H1 (cell line): Measurements from ENCODE around the gene SCFD1. TPM values are rescaled to one million over a fixed set of nuclear protein-coding genes. Genes with fewer than 3 reads are reported as not detected.
"Not testable (repeated sequence)": the region's sequence is repeated elsewhere in the genome, so short reads cannot be mapped to it uniquely, and the experiment has no call there.

Source experiments
- CTCF ChIA-PET: fragments of 300-600 bp; sonication (Branson Sonifier 250); formaldehyde crosslinking; loops from one replicate; lab custom pipeline; 2021; ENCODE audit not compliant: partially characterized antibody; lab: Charles Lee
- POLR2A ChIA-PET: fragments of 300-600 bp; sonication (Branson Sonifier 250); formaldehyde crosslinking; loops from one replicate; lab custom pipeline; 2021; ENCODE audit warnings: inconsistent platforms; ENCODE audit not compliant: partially characterized antibody; lab: Charles Lee
- DNase-seq, 2 experiments: peaks; one replicate each; pipeline versions ENCODE4 v3.0.0 to v3.0.0-alpha.2; 2010 to 2022; ENCODE audit warnings: low spot score in 2 of 2, low read depth in 1 of 2, mixed read lengths in 1 of 2
- FAIRE-seq: peaks from 2 replicates; lab custom pipeline; 2011; peaks lifted over from hg19 to GRCh38; lab: Jason Lieb, UNC
- H2AFZ ChIP-seq: 2 replicates; pipeline ENCODE4 v1.8.1; 2012; ENCODE audit warnings: low read length, inconsistent platforms
- H2AK5ac ChIP-seq: 2 replicates; pipeline ENCODE4 v1.6.1; 2013; ENCODE audit warnings: low read depth, low read length
- H2BK120ac ChIP-seq: replicated peaks from 2 replicates; pipeline ENCODE3; 2013; ENCODE audit warnings: low read depth, low read length, inconsistent platforms
- H2BK12ac ChIP-seq: 2 replicates; pipeline ENCODE4 v1.6.1; 2013; ENCODE audit warnings: low read depth, low read length
- H2BK15ac ChIP-seq: 2 replicates; pipeline ENCODE4 v1.6.1; 2013; ENCODE audit warnings: low read length
- H2BK20ac ChIP-seq: 2 replicates; pipeline ENCODE4 v1.6.1; 2013; ENCODE audit warnings: low read length
- H2BK5ac ChIP-seq: 2 replicates; pipeline ENCODE4 v1.6.1; 2013; ENCODE audit warnings: low read depth, low read length
- H3K14ac ChIP-seq: 2 replicates; pipeline ENCODE4 v1.6.1; 2013; ENCODE audit warnings: inconsistent platforms; ENCODE audit not compliant: insufficient read length
- H3K18ac ChIP-seq: 2 replicates; pipeline ENCODE4 v1.6.1; 2013; ENCODE audit warnings: low read length; ENCODE audit errors: extremely low read depth
- H3K23ac ChIP-seq: 2 replicates; pipeline ENCODE4 v1.6.1; 2013; ENCODE audit warnings: inconsistent platforms; ENCODE audit not compliant: insufficient read length
- H3K23me2 ChIP-seq: 2 replicates; pipeline ENCODE4 v1.6.1; 2013; ENCODE audit warnings: low read depth, low read length
- H3K27ac ChIP-seq: 2 replicates; pipeline ENCODE4 v1.6.1; 2011; ENCODE audit warnings: low read depth, low read length, inconsistent platforms
- H3K27me3 ChIP-seq, 4 experiments: replicated peaks in 1 of 4; 1 replicate in 1 of 4; 2 replicates in 3 of 4; pipeline versions ENCODE4 v1.6.1 to v1.8.1; 2011 to 2013; ENCODE audit warnings: low read length in 3 of 4, mild to moderate bottlenecking in 3 of 4, inconsistent platforms in 2 of 4, mixed read lengths in 2 of 4, moderate library complexity in 1 of 4; ENCODE audit not compliant: control insufficient read depth in 3 of 4, insufficient read depth in 3 of 4; ENCODE audit errors: extremely low read depth in 1 of 4
- H3K36me3 ChIP-seq, 4 experiments: 2 replicates each; pipeline versions ENCODE4 v1.6.1 to v1.8.1; 2011 to 2013; ENCODE audit warnings: mild to moderate bottlenecking in 4 of 4, low read length in 3 of 4, moderate library complexity in 2 of 4, control low read depth in 1 of 4, inconsistent platforms in 1 of 4; ENCODE audit not compliant: insufficient read depth in 4 of 4, control insufficient read depth in 2 of 4
- H3K4ac ChIP-seq: replicated peaks from 2 replicates; pipeline ENCODE3; 2013; ENCODE audit warnings: low read length, low read depth, mixed read lengths, inconsistent platforms; ENCODE audit not compliant: insufficient read length
- H3K4me1 ChIP-seq, 4 experiments: replicated peaks in 1 of 4; 1 replicate in 1 of 4; 2 replicates in 3 of 4; pipeline versions ENCODE4 v1.6.1 to v1.8.1; 2011 to 2013; ENCODE audit warnings: low read length in 3 of 4, inconsistent platforms in 2 of 4, mixed read lengths in 1 of 4; ENCODE audit not compliant: insufficient read depth in 4 of 4, control insufficient read depth in 3 of 4
- H3K4me2 ChIP-seq, 2 experiments: 2 replicates each; pipeline versions ENCODE4 v1.6.1 to v1.8.1; 2011 to 2013; ENCODE audit warnings: low read depth in 2 of 2, low read length in 2 of 2, control low read depth in 1 of 2, inconsistent platforms in 1 of 2, mild to moderate bottlenecking in 1 of 2; ENCODE audit not compliant: insufficient read depth in 1 of 2
- H3K4me3 ChIP-seq, 4 experiments: fragments of 200-600, 300-600 bp in 1 of 4; sonication (generic), shearing (Covaris generic), sonication (Bioruptor Twin) in 1 of 4; 2 replicates each; pipeline versions ENCODE4 v1.5.1 to v1.8.1; 2011 to 2016; ENCODE audit warnings: low read length in 4 of 4, low read depth in 3 of 4, control low read depth in 2 of 4, inconsistent platforms in 2 of 4, mild to moderate bottlenecking in 2 of 4, mixed read lengths in 1 of 4, moderate library complexity in 1 of 4; ENCODE audit not compliant: insufficient read depth in 2 of 4; ENCODE audit errors: extremely low read depth in 1 of 4
- H3K56ac ChIP-seq: replicated peaks from 2 replicates; pipeline ENCODE3; 2013; ENCODE audit warnings: low read depth, mild to moderate bottlenecking, mixed read lengths, low read length, inconsistent platforms; ENCODE audit not compliant: insufficient read length
- H3K79me1 ChIP-seq: 2 replicates; pipeline ENCODE4 v1.6.1; 2013; ENCODE audit warnings: low read depth, low read length, control low read depth
- H3K79me2 ChIP-seq, 2 experiments: 2 replicates each; pipeline versions ENCODE4 v1.6.1 to v1.8.1; 2012 to 2013; ENCODE audit warnings: low read length in 2 of 2, mild to moderate bottlenecking in 2 of 2, inconsistent platforms in 1 of 2; ENCODE audit not compliant: insufficient read depth in 2 of 2, control insufficient read depth in 1 of 2
- H3K9ac ChIP-seq, 4 experiments: replicated peaks in 1 of 4; 1 replicate in 1 of 4; 2 replicates in 3 of 4; pipeline versions ENCODE4 v1.6.1 to v1.8.1; 2011 to 2013; ENCODE audit warnings: low read depth in 3 of 4, low read length in 3 of 4, control low read depth in 2 of 4, mild to moderate bottlenecking in 2 of 4, moderate library complexity in 2 of 4, inconsistent platforms in 1 of 4; ENCODE audit errors: extremely low read depth in 1 of 4
- H3K9me3 ChIP-seq, 2 experiments: 2 replicates each; pipeline versions ENCODE4 v1.6.1 to v1.8.1; 2012 to 2013; ENCODE audit warnings: mild to moderate bottlenecking in 2 of 2, moderate library complexity in 2 of 2, control low read depth in 1 of 2, inconsistent platforms in 1 of 2, low read depth in 1 of 2, low read length in 1 of 2, mixed read lengths in 1 of 2; ENCODE audit not compliant: insufficient read depth in 2 of 2
- H4K20me1 ChIP-seq, 2 experiments: replicated peaks in 1 of 2; 2 replicates each; pipeline versions ENCODE3 to v1.8.1; 2011 to 2013; ENCODE audit warnings: inconsistent platforms in 2 of 2, low read length in 2 of 2, mild to moderate bottlenecking in 1 of 2; ENCODE audit not compliant: insufficient read depth in 2 of 2, control insufficient read depth in 1 of 2
- H4K5ac ChIP-seq: 2 replicates; pipeline ENCODE4 v1.6.1; 2013; ENCODE audit warnings: low read length, low read depth, mixed read lengths, inconsistent platforms; ENCODE audit not compliant: insufficient read length
- H4K8ac ChIP-seq: 2 replicates; pipeline ENCODE4 v1.8.0; 2013; ENCODE audit warnings: mild to moderate bottlenecking, moderate library complexity, low read length, inconsistent platforms; ENCODE audit not compliant: insufficient read depth; ENCODE audit errors: extremely low read depth
- H4K91ac ChIP-seq: replicated peaks from 2 replicates; pipeline ENCODE3; 2013; ENCODE audit warnings: low read length, mixed read lengths, inconsistent platforms; ENCODE audit not compliant: insufficient read length
- CEBPB ChIP-seq: IDR thresholded peaks from 2 replicates; pipeline ENCODE4 v1.6.1; 2012; ENCODE audit warnings: low read depth, low read length
- JUND ChIP-seq: IDR thresholded peaks from 2 replicates; pipeline ENCODE4 v1.6.1; 2011; ENCODE audit warnings: mild to moderate bottlenecking, improper control_type of control experiment, low read length
- WGBS, 2 experiments: shearing (Covaris generic) in 1 of 2; methylation state at CpG; one replicate each; pipeline versions ENCODE4 v1.1.6 to v1.1.7; 2013 to 2015; ENCODE audit warnings: low lambda C conversion rate in 2 of 2, mixed read lengths in 2 of 2, inconsistent platforms in 1 of 2, low coverage in 1 of 2, missing lambda C conversion rate in 1 of 2; ENCODE audit not compliant: insufficient replicate concordance in 2 of 2, insufficient coverage in 1 of 2, insufficient read length in 1 of 2; ENCODE audit errors: extremely low coverage in 1 of 2, missing lambda C conversion rate in 1 of 2; 5-methylcytosine and 5-hydroxymethylcytosine counted together
- polyA plus RNA-seq, 7 experiments: library from polyadenylated mRNA; depleted of rRNA in 3 of 7; stranded (reverse) in 5 of 7; unstranded in 2 of 7; fragments of >200 nt in 5 of 7; fragments of 200-250 nt in 2 of 7; gene quantifications; 1 replicate in 5 of 7; 2 replicates in 1 of 7; 4 replicates in 1 of 7; pipeline versions ENCODE4 v1.2.1 to v1.2.3, GENCODE V29; 2011 to 2013; ENCODE audit warnings: missing spikeins in 2 of 7, mixed read lengths in 2 of 7
- total RNA-seq: library from RNA; stranded (reverse); fragmentation: NEBNext Ultra II Directional; extraction: Animal tissue kit (Norgen Biotek cat#: 25700); gene quantifications from 2 replicates; pipeline ENCODE4 v1.2.1, GENCODE V29; 2021

Gene SCFD1
- total and polyA plus RNA-seq, 2 of the 8 experiments (the other 6 are each of a cell fraction or from before 2014, with no cell fraction given): 32.8 to 64.5 TPM

DNA sequence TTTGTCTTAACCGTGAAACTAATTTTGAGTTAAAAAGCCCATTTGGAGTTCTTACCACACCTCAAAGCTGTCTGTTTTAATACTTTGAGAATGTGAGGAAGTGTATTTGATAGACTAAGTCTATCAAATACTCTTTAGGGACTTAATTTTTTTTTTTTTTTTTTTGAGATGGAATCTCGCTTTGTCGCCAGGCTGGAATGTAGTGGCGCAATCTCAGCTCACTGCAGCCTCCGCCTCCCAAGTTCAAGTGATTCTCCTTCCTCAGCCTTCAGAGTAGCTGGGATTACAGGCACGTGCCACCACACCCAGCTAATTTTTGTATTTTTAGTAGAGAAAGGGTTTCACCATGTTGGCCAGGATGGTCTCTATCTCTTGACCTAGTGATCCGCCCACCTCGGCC, 7.3 kb downstream of the SCFD1 start:
- H3K9ac ChIP-seq, H4K91ac ChIP-seq, CTCF ChIA-PET, H2BK5ac ChIP-seq, H2AK5ac ChIP-seq, H2BK15ac ChIP-seq, H2BK12ac ChIP-seq, H3K27me3 ChIP-seq, FAIRE-seq, H4K8ac ChIP-seq, H3K23me2 ChIP-seq, H3K9me3 ChIP-seq, H3K4me1 ChIP-seq, H3K14ac ChIP-seq, H2AFZ ChIP-seq, H3K79me1 ChIP-seq, H4K5ac ChIP-seq, H4K20me1 ChIP-seq, H2BK20ac ChIP-seq, H3K4me3 ChIP-seq, DNase-seq, H2BK120ac ChIP-seq, H3K18ac ChIP-seq, H3K56ac ChIP-seq, H3K4me2 ChIP-seq, H3K23ac ChIP-seq, H3K4ac ChIP-seq, H3K27ac ChIP-seq: not testable (repeated sequence)
- Histone ChIP-seq H3K36me3 (peaks cover 0 to 26% (median 4%) of the 10 kb centered on the region in 4 experiments; a peak in 4 of 8 replicates), H3K79me2 (peaks cover 3 to 63% of the 10 kb centered on the region in 2 experiments)
- 92% methylated on average over 8 of the region's 8 CpGs; no CpG with 5 or more reads in 1 of the 2 experiments for WGBS, 2 experiments
- POLR2A ChIA-PET: interaction anchor here (2.3 kb wide), 1 partner anchor 8 kb away, joined by 8 read pairs; the partner anchor contains the start of gene SCFD1
- 0 out of 2 replicates have a peak, but pooled peaks have one; percentile 25 for TF ChIP-seq JUND
- TF ChIP-seq CEBPB: peak; percentile 69; the same call in 1 of the 2 replicates
